ENCODE measurements around the gene TTLL5.
A peak's percentile ranks its signal among the peaks of the same experiment; 100 is the strongest.
"Not testable (repeated sequence)": the region's sequence is repeated elsewhere in the genome, so short reads cannot be mapped to it uniquely, and the experiment has no call there.

TTLL5 gene

GRCh38 chr14:75650253-75651058 lies 10.6 kb upstream of the TTLL5 start:
- no peak for DNase-seq

- no peak for DNase-seq
These were observed 7.5 kb upstream of the TTLL5 start for GRCh38 chr14:75653563-75653962.

GRCh38 chr14:75654127-75654732 lies 6.8 kb upstream of the TTLL5 start:
- DNase-seq = peak; percentile 13

- no peak for DNase-seq
These were observed 5.8 kb upstream of the TTLL5 start for GRCh38 chr14:75655235-75655634.

- DNase-seq = no peak
These were observed 3.7 kb upstream of the TTLL5 start for GRCh38 chr14:75657331-75657730.

GRCh38 chr14:75658957-75659356 lies 2.1 kb upstream of the TTLL5 start:
- DNase-seq = no peak

- no peak for DNase-seq
These were observed 812 bp upstream of the TTLL5 start for GRCh38 chr14:75660238-75660629.

- no peak for DNase-seq
These were observed 411 bp downstream of the TTLL5 start for GRCh38 chr14:75661499-75661814.

GRCh38 chr14:75662966-75663365 lies 1.9 kb downstream of the TTLL5 start:
- DNase-seq = no peak

GRCh38 chr14:75667099-75667765 lies 6.2 kb downstream of the TTLL5 start:
- no peak for DNase-seq

GRCh38 chr14:75672605-75673192 lies 11.7 kb downstream of the TTLL5 start:
- no peak for DNase-seq

- no peak for DNase-seq
These were observed 12.4 kb downstream of the TTLL5 start for GRCh38 chr14:75673345-75674035.

GRCh38 chr14:75675265-75675960 lies 14.4 kb downstream of the TTLL5 start:
- no peak for DNase-seq

GRCh38 chr14:75685910-75686309 lies 24.9 kb downstream of the TTLL5 start:
- DNase-seq = no peak

- DNase-seq = no peak
These were observed 28.0 kb downstream of the TTLL5 start for GRCh38 chr14:75689012-75689411.

- no peak for DNase-seq
These were observed 29.0 kb downstream of the TTLL5 start for GRCh38 chr14:75690010-75690409.

- not testable (repeated sequence) for DNase-seq
These were observed 34.0 kb downstream of the TTLL5 start for GRCh38 chr14:75695025-75695424.

GRCh38 chr14:75697386-75697785 lies 36.3 kb downstream of the TTLL5 start:
- DNase-seq = no peak

- no peak for DNase-seq
These were observed 36.9 kb downstream of the TTLL5 start for GRCh38 chr14:75697918-75698317.

- no peak for DNase-seq
These were observed 38.3 kb downstream of the TTLL5 start for GRCh38 chr14:75699331-75699730.

GRCh38 chr14:75700295-75700694 lies 39.2 kb downstream of the TTLL5 start:
- DNase-seq = no peak

- no peak for DNase-seq
These were observed 41.1 kb downstream of the TTLL5 start for GRCh38 chr14:75702122-75702521.

Data from NCI-H1048 (cell line).